Stimulated activated CD4-positive, alpha-beta T cell treated with anti-CD3 and anti-CD28 coated beads, TNF-alpha, amount 100 ng/mL, for 4 hours (primary cell): ENCODE results near the gene TENM4.

Source experiments
- DNase-seq, 3 experiments: peaks; one replicate each; pipeline ENCODE4 v3.0.0-alpha.2; 2020; ENCODE audit warnings: low read depth in 3 of 3

Gene TENM4

GRCh38 chr11:79440571-79441460 lies at the start of gene TENM4:
Gene TENM4, minus strand, starts transcription at chr11:79441030. Its CDS starts 371,086 bp downstream, at chr11:79069944.
- DNase-seq, result no peak

GRCh38 chr11:79488286-79488685 lies 47.5 kb upstream of the TENM4 start:
- no peak for DNase-seq

DNA sequence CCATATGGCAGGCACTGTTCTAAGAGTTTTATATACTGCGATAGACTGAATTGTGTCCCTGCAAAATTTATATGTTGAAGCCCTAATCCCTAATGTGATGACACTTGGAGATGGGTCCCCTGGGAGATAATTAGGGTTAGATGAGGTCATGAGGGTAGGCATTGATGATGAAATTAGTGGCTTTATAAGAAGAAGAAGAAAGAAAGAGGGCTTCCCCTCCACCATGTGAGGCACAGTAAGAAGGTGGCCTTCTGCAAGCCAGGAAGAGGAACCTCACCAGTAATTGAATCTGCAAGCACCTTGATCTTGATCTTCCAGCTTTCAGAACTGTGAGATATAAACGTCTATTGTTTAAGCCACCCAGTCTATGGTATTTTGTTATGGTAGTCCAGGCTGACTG lies 46.6 kb upstream of the TENM4 start:
- no peak for DNase-seq

DNA sequence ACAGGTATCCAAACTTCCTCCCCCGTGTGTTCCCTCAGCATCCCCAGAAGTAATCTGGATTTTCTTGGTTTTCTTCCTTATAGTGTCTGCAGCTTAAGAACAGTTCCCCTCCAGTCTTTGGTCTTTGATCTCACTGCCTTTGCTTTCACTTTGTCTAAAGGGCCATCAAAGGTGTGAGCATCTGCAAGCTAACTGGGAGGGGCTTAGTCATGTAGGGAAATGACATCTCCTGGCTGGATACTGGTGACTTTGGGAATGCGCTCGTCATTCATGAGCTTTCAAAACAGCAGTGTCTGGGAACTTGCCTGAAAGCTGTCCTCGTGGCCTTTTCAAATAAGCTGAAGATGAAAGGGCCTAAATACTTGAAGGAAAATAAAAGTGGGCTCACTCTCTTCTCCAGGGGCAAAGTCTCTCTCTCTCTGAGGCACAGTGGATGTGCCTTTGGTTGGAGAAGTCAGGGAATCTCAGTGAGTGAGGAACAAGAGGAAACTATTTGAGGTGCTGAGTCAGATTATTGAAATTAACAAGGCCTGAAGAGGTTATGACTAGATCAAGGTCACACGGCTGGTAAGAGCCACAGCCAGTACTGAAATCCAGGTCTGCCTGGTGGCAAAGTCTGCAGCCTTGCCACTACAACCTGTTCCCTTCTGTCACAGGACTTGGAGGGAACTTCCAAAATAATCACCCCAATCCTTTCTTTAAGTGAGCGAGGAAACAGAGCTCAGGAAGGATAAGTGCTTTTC lies 45.6 kb upstream of the TENM4 start:
- no peak for DNase-seq

DNA sequence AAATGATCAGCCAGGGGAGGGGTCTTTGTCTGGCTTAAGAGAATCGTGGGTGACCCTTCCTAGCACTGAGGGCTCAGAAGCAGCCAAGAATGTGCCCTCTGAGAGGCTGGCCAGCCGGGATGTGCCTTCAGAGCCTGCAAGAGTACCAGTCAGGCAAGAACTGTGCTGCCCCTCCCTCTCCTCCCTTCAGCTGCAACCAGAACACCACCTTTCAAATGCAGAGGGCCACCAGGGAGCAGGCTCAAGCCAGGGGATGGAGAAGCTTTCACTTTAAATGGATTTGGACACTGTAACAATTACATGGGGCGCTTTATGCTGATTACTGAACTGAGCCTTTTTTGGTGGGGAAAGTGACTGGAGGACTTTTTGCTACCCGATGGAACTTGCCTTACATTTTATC lies 44.9 kb upstream of the TENM4 start:
- DNase-seq, result no peak

- DNase-seq, result no peak
Measured at GRCh38 chr11:79484872-79485271, 44.0 kb upstream of the TENM4 start.

DNA sequence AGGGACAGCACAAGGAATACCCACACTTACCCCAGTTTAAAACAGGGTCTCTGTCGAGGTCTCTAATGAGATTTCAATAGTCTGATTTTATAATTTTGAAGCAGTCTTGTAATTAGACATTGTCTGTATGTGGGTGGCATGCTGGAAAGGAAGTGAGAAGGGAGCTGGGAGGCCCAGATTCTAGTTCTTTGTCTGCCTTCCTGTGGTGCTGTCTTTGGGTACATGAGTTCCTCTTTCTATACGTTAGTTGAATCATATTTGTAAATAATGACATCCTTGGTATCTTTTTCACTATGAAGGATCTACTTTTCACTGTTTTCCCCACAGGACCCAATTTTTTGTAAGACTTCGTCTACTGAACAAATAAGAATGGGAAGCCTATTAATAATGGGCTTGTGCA lies 42.0 kb upstream of the TENM4 start:
- DNase-seq, result no peak

- DNase-seq, result no peak
Measured at GRCh38 chr11:79481795-79482194, 41.0 kb upstream of the TENM4 start.

DNA sequence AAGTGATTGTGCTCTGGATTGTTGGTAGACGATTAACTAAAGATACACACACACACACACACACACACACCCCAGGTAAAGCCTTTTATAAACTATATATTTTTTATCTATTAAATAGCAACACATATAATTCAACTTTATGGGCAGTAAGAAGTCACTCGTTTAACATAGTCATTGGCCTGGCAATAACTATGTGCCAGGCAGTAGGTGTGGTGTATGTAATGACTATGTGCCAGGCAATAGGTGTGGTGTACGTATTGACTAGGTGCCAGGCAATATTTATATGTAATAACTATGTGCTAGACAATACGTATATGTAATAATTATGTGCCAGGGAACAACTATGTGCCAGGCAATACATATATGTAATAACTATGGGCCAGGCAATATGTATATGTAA lies 40.0 kb upstream of the TENM4 start:
- no peak for DNase-seq

DNA sequence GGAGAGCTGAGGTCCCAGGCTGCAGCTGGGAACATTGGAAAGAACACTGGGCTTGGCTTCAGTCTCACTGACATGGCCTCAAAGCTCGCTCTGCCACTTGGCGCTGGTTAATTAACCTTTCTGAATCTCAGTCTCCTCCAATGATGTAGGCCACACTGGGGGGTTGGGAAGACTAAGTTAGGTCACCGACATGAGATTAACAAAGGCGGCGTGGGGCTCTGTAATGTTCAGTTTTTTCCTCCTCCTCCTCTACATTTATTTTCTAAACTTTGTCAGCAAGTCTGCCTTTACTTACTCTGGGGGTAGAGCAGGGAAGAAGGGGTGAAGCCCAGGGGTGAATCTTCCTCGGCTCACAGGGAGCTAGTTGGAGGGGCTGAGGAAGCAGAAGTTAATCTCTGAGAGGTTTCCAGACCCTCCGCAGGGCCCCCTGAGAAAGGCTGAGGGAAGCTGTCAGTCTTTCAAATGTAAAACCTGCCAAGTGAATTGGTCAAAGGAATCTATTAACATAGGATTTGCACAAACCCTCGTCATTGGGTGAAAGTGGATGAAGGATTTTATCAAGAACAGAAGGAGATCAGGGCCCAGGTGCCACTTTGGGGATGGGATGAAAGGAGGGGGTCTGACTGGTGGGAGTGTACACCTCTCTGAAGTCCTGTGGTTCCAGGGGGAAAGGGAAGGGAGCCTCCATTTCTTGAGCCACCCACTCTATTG lies 32.1 kb upstream of the TENM4 start:
- DNase-seq, result no peak

GRCh38 chr11:79471071-79471844 lies 30.4 kb upstream of the TENM4 start:
- no peak for DNase-seq

- DNase-seq, result no peak
Measured at GRCh38 chr11:79470161-79470560, 29.3 kb upstream of the TENM4 start.

- DNase-seq, result no peak
Measured at GRCh38 chr11:79467761-79468160, 26.9 kb upstream of the TENM4 start.

- DNase-seq, result no peak
Measured at GRCh38 chr11:79466411-79466810, 25.6 kb upstream of the TENM4 start.

GRCh38 chr11:79465160-79465559 lies 24.3 kb upstream of the TENM4 start:
- no peak for DNase-seq

GRCh38 chr11:79461666-79462645 lies 21.1 kb upstream of the TENM4 start:
- DNase-seq, result no peak

DNA sequence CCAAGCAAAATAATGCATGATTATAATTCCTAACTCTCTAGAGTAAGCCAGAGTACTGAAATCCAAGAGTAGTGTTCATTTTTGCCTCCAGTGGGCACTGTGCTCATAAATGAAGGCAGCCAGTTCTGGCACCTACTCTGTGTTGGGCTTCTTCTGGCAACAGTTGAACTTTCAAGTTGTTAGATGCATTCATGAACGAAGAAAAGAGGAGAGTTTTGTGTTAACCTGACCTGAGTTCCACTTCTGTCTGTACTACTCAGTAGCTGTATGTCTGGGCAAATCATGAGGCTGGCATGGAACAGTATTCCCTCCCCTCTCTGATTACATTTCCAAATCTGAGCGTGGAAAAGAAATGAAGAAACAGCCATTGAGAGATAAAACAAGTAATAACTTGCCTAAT lies 20.3 kb upstream of the TENM4 start:
- no peak for DNase-seq

- DNase-seq, result no peak
Measured at GRCh38 chr11:79458709-79459108, 17.9 kb upstream of the TENM4 start.

DNA sequence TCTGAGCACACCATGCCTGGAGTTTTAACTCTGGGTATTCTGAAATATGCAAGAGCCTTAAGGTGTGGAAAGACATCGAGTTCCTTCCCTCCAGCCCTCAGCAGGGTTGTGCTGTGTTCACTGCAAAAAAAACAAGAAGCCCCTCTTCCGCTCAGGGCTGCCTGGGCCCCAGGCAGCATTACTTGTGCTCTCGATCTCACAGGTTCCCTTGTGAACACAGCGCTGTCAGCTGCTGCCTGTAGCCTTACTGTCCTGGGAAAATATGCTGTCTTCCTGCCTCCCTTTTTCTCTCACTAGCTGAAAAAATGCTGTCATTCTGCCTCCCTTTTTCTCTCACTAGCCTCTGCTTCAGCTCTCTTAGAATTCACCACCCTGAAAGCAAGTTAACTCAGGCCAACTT lies 15.7 kb upstream of the TENM4 start:
- no peak for DNase-seq

- DNase-seq, result no peak
Measured at GRCh38 chr11:79453617-79454016, 12.8 kb upstream of the TENM4 start.
